Activated CD8-positive, alpha-beta memory T cell treated with anti-CD3 and anti-CD28 coated beads for 1 hour (primary cell): ENCODE results near the gene CHCT1.
A peak's percentile ranks its signal among the peaks of the same experiment; 100 is the strongest.
"Not testable (repeated sequence)": the region's sequence is repeated elsewhere in the genome, so short reads cannot be mapped to it uniquely, and the experiment has no call there.

ENCODE experiments used
- DNase-seq, 2 donors: peaks; one replicate each; pipeline ENCODE4 v3.0.0-alpha.2; 2020; ENCODE audit warnings: low read depth in 1 of 2; ENCODE audit errors: extremely low read depth in 1 of 2

CHCT1 gene

DNA sequence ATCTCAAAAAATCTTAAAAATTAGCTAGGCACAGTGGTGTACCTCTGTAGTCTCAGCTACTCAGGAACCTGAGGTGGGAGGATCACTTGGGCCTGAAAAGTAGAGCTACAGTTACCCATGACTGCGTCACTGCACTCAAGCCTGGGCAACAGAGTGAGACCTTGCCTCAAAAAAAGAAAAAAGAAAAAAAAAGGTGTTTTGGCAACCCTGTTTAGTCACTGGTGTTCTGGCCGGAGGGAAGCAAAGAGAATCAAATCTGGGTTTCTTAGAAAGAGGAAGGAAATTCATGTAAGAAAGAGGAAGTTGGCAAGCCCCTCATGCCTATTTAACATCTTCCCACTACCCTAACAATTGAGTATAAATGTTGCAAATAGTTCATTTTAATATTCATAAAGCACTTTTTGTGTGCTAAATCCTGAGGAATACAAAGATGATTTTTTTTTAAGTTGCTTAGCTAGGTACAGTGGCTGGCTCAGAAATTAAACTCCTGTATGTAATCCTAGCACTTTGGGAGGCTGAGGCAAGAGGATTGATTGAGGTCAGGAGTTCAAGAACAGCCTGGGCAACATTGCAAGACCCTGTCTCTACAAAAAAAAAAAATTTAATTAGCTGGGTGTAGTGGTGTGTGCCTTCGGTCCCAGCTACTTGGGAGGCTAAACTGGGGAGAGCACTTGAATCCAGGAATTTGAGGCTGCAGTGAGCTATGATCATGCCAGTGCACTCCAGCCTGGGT, 23.9 kb upstream of the CHCT1 start:
- DNase-seq = no peak

DNA sequence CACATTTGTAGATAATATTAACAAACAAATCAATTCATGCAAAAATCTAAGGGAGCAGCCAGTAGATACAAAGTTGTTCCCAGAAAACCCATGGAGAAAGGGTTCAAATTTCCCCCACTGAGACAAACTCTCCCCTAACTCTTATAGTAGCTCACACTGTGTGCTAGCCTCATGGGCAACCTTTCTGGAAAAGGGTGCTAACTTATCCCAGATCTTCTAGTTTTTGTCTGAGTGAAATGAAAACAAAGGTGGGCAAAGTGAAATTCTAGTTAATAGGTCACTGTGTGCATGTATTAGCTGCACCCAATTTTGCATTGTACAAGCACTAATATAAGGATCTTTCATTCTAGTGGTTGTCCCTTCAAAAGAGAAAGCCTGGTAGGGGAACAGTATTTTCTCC, 20.5 kb upstream of the CHCT1 start:
- DNase-seq = no peak

DNA sequence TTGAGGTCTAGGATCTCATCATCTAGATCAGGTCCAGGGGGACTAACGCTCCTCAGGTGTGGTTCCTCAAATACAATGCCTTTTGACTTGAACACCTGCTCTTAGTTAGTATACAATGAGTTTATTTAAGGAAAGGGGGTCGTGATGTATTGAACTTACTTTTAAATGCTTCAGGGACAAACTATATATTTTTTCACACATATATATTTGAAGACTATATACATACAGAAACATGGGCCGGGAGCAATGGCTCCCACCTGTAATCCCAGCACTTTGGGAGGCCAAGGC, 18.8 kb upstream of the CHCT1 start:
- DNase-seq = no peak

DNA sequence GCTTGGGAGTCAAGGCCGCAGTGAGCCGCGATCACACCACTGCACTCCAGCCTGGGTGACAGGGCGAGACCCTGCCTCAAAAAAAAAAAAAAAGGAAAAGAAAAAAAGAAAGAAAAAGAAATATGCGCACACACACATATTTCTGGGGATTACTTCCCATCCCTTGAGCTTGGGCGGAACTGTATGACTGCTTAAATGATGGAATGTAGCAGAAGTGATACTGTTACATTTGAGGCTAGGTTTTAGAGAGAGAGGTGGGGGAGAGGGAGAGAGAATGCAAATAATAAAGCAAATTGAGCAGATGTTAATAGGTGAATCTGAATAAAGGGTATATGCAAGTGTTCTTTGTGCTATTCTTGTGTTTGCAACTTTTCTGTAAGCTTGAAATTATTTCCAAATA, 18.3 kb upstream of the CHCT1 start:
- no peak for DNase-seq

DNA sequence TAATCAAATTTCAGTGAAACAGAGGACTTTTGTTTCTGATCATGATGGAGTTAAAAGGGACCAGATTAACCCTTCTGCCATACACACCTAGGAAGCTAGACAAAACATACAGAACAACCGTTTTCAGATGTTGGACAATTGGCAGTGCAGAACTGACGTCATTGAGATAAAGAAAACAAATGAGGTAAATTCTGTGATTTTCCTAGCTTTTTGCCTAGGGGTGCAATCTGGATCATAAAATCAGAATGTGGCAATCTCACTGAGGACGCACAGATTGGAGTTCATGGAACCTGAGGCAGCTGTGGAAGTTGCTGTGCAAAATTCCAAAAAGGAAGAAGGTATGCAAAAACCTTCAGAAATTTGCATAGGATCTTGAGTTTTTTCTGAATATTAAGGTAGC, 15.4 kb upstream of the CHCT1 start:
- DNase-seq = no peak

DNA sequence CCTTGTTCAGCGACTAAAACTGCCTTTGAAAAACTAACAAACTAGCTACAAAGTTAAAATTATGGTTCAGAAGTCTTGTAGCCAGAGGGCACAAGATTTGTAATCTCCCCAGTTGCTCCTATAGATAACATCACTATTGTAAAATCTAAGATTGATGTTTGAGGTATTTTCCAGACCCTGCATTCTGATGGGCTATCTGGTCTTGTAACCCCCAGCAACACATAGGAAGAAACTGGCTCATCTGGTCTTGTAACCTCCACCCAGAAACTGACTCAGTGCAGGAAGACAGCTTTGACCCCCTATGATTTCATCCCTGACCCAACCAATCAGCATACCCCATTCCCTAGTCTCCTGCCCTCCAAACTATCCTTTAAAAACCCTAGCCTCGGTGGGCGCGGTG, 12.3 kb upstream of the CHCT1 start:
- DNase-seq = no peak

DNA sequence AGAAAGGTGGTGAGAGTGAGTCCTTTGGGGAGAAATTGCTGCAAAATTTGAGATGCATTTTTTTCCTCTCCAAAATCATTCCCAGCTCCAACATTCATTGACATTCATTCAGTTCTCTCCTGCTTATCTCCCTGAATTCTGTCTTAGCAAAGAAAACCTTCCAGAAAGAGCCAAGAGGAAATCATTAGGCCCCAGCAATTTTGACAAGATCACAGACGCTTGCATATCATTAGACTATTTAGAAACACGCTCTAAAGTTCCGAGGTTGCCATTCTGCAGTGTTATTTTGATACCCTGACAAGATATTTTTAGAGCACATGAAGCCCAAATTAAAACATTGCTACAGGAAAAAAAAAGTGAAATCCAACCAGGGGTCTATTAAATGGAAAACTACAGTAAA, 9.6 kb upstream of the CHCT1 start:
- DNase-seq = no peak

DNA sequence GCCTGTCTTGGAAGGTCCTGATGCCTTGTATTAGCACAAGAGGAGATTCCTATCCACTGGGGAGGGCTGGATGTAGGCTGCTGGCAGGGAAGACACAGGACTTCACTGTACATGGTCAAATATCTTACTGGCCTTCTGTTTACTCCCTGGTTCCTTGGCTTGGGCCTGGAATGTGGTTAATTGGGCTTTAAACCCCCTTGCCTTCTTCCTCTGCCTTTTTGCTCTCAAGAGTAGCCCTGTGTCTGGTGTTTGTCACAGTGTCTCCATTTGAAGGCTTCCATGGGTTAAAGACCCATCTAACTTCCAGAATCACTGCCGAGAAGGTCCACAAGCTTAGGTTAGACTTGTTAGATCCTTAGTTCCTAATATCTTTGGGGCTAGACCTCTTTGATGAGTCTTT, 7.1 kb upstream of the CHCT1 start:
- DNase-seq = no peak

DNA sequence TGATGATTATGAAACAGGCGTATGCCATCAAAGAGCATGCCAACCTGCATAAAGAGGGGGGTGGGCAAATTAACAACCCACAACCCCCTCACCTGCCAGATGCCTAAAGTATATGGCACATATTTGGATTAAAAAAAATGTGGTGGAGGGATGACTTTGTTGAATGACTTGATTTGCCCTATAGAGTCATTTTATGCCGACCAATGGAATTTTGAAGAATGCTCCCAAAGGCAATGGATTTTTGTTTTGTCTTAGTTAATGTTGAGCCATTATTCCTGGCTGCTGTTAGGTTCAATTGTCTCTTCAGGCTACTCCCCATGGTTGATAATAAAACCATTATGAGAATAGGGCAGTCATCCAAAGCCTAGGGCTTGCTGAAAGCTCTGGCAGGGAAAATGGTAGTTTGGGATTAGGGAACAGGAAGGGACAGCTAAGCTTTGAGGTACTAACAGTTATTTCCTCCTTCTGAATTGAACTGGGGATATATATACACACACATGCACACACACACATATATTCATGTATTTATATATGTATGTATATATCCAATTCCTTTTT, 5.8 kb upstream of the CHCT1 start:
- no peak for DNase-seq

DNA sequence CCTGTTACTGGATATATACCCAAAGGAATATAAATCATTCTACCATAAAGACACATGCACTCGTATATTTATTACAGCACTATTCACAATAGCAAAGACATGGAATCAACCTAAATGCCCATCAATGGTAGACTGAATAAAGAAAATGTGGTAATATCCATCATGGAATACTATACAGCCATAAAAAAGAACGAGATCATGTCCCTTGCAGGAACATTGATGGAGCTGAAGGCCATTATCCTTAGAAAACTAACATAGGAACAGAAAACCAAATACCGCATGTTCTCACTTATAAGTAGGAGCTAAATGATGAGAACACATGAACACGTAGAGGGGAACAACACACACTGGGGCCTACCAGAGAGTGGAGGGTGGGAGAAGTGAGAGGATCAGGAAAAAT, 3.3 kb upstream of the CHCT1 start:
- DNase-seq = not testable (repeated sequence)

DNA sequence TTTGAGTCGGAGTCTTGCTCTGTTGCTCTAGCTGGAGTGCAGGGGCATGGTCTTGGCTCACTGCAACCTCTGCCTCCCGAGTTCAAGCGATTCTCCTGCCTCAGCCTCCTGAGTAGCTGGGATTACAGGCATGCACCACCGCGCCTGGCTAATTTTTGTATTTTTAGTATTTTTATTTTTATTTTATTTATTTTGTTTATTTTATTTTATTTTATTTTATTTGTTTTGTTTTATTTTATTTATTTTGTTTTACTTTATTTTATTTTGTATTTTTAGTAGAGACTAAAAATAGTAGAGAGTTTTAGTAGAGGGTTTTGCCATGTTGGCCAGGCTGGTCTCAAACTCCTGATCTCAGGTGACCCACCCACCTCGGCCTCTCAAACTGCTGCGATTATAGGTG, 2.4 kb upstream of the CHCT1 start:
- not testable (repeated sequence) for DNase-seq

DNA sequence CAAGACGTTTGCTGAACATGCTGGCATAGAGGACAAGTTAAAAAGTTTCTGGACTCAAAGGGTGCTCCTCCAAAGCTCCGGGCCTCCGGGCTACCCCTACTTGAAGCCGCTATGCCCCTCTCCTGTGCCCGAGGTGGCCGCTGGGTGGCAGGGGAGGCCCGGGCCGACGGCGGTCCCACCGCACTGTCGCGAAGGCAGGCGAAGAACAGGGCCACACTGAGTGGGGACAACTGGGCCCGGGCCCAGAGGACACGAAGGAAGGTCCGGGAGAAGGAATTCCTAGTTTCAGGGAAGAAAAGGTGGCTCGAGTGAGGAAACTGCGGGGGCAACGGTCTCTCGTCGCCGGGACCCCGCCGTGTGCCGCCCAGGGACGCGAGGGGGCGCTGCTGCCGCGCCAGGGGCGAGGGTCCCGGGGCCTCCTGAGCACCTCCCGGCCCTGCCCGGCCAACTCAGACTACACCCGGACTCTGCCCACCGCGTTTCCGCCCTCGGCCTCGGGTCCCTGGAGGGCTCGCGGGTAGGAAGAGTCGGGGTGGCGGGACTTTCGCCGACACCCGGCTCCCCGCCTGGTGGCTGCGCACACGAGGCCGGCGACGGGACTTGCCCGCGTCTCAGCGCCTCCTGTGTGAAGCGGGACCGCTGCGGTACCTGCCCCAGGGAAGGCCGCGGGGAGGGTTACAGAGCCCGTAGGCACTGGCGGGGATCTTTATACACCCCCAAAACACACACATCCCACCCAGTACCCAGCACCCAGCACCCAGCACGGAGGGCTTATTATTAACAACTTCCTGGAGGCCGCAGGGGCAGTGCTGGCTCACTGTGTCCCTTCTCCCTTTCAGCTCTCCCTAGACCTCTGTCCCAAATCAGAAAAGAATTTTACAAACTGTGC, 772 bp upstream of the CHCT1 start:
- peak; percentile 18 to 59 for DNase-seq

DNA sequence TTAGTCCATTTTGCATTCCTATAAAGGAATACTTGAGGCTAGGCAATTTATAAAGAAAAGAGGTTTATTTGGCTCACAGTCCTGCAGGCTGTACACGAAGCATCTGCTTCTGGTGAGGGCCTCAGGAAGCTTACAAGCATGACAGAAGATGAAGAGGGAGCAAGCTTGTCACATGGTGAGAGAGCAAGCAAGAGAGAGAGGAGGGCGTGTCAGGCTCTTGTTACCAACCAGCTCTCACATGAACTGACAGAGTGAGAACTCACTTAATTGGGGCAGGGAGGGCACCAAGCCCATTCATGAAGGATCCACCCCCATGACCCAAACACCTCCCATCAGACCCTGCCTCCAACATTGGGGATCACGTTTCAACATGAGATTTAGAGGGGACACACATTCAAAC, 1.6 kb downstream of the CHCT1 start:
- no peak for DNase-seq

DNA sequence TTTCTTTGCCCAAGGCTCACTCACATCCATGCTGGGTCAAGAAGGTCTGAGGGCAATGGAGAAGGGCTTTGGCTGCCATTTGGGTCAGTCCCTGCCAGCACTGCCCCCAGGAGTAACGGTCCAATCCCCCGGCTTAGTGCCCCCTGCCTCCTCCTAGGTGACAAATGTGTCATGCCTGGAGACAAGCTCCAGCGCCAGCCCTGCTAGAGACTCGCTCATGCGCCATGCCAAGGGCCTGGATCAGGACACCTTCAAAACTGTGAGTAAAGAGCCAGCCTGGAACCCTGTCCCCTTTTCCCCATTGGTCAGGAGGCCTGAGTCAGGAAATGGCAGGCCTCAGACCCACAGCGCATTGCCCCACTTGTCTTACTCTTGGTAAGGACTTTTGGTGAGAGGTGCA, 3.3 kb downstream of the CHCT1 start:
- no peak for DNase-seq

DNA sequence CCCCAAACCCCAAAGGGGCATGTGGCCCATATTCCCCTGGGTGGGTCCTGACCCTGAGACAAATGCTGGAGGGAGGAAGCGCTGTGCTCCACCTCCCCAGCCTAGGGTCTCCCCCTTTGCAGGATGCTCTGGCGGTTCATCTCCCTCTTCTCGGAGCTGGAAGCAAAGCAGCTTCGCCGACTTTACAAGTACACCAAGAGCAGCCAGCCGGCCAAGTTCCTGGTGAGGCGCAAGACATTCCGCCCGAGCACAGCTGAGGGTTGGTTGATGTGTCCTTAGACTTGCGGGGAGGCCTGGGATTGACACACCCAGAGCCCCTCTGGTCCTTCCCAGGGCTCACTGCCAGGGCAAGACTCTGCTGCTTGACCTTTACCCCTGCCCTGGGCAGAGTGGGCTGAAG, 4.3 kb downstream of the CHCT1 start:
- no peak for DNase-seq

DNA sequence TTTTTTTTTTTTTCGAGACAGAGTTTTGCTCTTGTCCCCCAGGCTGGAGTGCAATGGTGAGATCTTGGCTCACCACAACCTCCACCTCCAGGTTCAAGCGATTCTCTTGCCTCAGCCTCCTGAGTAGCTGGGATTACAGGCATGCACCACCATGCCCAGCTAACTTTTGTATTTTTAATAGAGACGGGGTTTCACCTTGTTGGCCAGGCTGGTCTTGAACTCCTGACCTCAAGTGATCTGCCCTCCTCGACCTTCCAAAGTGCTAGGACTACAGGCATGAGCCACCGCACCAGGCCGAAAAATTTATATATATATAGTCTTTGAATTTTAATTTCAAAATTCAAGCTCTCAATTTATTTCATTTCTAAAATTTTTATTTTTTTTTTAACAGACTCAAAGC, 6.2 kb downstream of the CHCT1 start:
- not testable (repeated sequence) for DNase-seq

DNA sequence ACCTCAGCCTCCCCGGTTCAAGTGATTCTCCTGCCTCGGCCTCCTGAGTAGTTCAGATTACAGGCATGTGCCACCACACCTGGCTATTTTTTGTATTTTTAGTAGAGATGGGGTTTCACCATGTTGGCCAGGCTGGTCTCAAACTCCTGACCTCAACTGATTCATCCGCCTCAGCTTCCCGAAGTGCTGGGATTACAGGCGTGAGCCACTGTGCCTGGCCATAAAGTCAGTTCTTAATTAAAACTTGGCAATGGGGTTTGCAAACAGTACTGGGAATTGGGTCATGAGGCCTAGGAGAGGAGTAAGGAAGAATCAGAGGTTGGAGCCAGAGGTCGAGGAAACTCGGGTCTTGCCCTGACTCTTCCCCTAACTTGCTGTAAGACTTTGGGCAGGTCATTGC, 8.3 kb downstream of the CHCT1 start:
- DNase-seq = not testable (repeated sequence)

DNA sequence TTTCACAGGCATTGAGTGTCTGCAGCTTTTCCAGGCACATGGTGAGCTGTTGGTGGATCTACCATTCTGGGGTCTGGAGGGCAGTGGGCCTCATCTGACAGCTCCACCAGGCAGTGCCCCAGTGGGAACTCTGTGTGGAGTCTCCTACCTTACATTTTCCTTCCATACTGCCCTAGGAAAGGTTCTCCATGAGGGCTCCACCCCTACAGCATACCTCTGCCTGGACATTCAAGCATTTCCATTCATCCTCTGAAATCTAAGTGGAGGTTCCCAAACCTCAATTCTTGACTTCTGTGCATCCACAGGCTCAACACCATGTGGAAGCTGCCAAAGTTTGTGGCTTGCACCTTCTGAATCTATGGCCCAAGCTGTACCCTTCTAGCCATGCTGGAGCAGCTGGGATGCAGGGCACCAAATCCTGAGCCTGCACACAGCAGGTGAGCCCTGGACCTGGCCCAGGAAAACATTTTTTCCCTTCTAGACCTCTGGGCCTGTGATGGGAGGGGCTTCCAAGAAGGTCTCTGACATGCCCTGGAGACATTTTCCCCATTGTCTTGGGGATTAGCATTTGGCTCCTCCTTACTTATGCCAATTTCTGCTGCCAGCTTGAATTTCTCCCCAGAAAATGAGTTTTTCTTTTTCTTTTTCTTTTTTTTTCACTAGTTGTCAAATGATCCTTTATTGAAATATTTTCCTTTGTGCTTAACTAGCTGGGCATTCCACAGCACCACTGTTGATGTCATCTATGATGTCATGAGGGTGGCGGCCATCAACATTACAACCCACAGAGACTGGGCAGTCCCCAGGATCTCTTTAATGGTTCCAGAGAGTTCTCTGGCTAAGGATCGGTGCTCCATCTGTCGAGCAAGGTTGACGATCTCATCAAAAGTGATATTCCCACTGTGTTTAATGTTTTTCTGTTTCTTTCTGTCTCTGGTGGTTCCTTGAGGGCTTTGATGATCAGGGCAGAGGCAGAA, 11.0 kb downstream of the CHCT1 start:
- not testable (repeated sequence) for DNase-seq

DNA sequence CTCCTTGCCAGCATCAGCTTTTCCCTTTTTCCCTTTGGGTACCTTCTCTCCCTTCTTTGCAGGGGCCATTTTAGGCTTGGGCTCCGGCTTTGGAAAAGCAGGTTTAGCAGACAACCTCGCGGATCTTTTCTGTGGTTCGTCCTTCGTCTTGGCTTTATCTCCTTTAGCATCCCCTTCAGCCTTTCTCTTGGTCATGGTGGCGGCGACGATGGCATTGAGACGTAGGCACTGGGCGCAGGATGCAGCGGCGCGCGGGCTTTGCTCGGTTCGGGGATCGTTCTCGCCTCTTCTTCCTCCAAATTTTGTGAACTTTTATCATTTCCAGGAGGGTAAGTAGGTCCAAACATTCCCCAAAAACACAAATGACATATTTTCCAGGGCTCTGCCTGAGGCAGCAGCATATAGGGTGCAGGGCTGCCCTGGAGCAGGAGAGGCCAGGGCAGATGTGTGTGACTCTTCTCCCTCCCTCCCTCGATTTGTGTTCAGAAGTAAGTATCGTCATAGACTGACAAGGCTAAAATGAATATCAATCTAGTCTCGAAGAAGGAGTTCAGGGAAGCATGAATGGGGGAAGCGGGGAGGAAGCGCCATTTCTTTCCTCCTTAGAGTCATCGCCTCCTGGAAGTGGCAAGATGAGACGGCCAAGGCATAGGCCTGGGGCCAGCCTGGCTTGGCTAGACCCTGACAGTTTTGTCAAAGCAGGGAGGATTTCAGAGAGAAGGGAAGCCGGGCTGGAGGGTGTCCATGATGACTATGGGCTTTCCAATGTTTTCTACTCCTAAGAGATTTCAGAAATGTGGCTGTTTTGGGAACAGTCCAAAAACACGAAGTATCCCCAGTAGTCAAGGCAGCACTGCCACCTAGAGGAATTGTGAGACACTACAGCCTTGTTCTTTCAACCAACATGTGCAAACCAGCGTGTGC, 13.2 kb downstream of the CHCT1 start:
- peak in 1 of 2 donors; percentile 6 for DNase-seq

DNA sequence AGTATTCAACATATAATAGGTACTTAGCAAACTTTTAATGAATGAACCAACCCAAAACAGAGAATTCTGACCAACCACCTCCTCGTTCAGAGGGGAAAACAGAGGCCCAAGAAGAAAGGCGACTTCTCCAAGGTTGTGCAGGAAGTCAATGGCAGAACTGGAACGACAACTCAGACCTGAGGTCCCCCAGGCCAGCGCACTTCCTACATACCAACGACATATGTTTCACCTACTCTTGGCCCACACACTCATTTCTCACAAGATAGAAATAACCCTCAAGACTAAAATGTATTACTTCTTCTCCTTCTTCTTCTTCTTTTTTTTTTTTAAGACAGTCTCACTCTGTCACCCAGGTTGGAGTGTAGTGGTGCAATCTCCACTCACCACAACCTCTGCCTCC, 14.4 kb downstream of the CHCT1 start:
- no peak for DNase-seq
